K562 (cell line): ENCODE measurements around the gene ADAM23. TPM values are rescaled to one million over a fixed set of nuclear protein-coding genes. Genes with fewer than 3 reads are reported as not detected.

Experiments used
- ATAC-seq: fragments of 200-7000 bp; cut with Tn5 transposase; 3 replicates; pipeline ENCODE4 v1.9.1; 2020; ENCODE audit warnings: moderate library complexity
- BruUV-seq: library from RNA; stranded (reverse); fragments of 400-500 nt; replicated peaks from 2 replicates; lab custom pipeline; 2021; lab: Mats Ljungman, UMichigan
- CTCF ChIA-PET: fragments of 300-600 bp; formaldehyde crosslinking; extraction: SDS; loops from one replicate; lab custom pipeline; 2021; ENCODE audit warnings: low intra/inter-chr PET ratio; lab: Yijun Ruan, JAX
- POLR2A ChIA-PET: fragments of 300-600, 350-650 bp; sonication (Branson Sonifier 250); formaldehyde crosslinking; extraction: SDS; loops from one replicate; lab custom pipeline; 2021; ENCODE audit warnings: antibody characterized with exemption, inconsistent platforms; lab: Yijun Ruan, JAX
- DNase-seq, 4 experiments: peaks; one replicate each; pipeline versions ENCODE4 v3.0.0 to v3.0.0-alpha.2; 2011 to 2018; ENCODE audit warnings: low spot score in 3 of 4, mixed read lengths in 3 of 4; ENCODE audit errors: extremely low read depth in 1 of 4
- FAIRE-seq: peaks from 2 replicates; lab custom pipeline; 2011; peaks lifted over from hg19 to GRCh38; lab: Jason Lieb, UNC
- H2AFZ ChIP-seq: 2 replicates; pipeline ENCODE4 v1.6.0; 2011; ENCODE audit warnings: low read depth, low read length, control low read depth, inconsistent platforms
- H3K27ac ChIP-seq: fragments of 200-600 bp; 3 replicates; pipeline ENCODE4 v1.8.0; 2011; ENCODE audit warnings: low read depth, mild to moderate bottlenecking, control low read depth, inconsistent platforms, low read length, moderate library complexity, mixed read lengths; ENCODE audit errors: extremely low read depth
- H3K27me3 ChIP-seq, 2 experiments: fragments of 300-600 bp in 1 of 2; 2 replicates in 1 of 2; 3 replicates in 1 of 2; pipeline versions ENCODE4 v1.6.0 to v1.8.0; 2011; ENCODE audit warnings: inconsistent platforms in 2 of 2, low read length in 2 of 2, mild to moderate bottlenecking in 1 of 2, mixed read lengths in 1 of 2, moderate library complexity in 1 of 2; ENCODE audit not compliant: control insufficient read depth in 2 of 2, insufficient read depth in 2 of 2
- H3K36me3 ChIP-seq: fragments of 300-600 bp; 3 replicates; pipeline ENCODE4 v1.8.0; 2011; ENCODE audit warnings: mild to moderate bottlenecking, low read length, inconsistent platforms; ENCODE audit not compliant: control insufficient read depth, insufficient read depth
- H3K4me1 ChIP-seq, 2 experiments: fragments of 200-600 bp in 1 of 2; replicated peaks in 1 of 2; 2 replicates in 1 of 2; 3 replicates in 1 of 2; pipeline versions ENCODE4 v1.5.1 to v1.8.0; 2011; ENCODE audit warnings: inconsistent platforms in 2 of 2, low read length in 2 of 2, mild to moderate bottlenecking in 1 of 2, mixed read lengths in 1 of 2, moderate library complexity in 1 of 2; ENCODE audit not compliant: control insufficient read depth in 2 of 2, insufficient read depth in 2 of 2
- H3K4me2 ChIP-seq: 2 replicates; pipeline ENCODE4 v1.6.1; 2011; ENCODE audit warnings: low read length, control low read depth, inconsistent platforms, mixed read lengths; ENCODE audit not compliant: insufficient read depth
- H3K4me3 ChIP-seq: fragments of 200-600 bp; sonication (generic), shearing (Covaris generic); 2 replicates; pipeline ENCODE4 v1.5.1; 2016; ENCODE audit warnings: control low read depth, inconsistent platforms
- H3K79me2 ChIP-seq: fragments of 200-600 bp; 3 replicates; pipeline ENCODE4 v1.8.0; 2011; ENCODE audit warnings: low read length, inconsistent platforms; ENCODE audit not compliant: control insufficient read depth, insufficient read depth
- H3K9ac ChIP-seq, 2 experiments: 2 replicates each; pipeline versions ENCODE4 v1.6.0 to v1.6.1; 2011; ENCODE audit warnings: low read depth in 2 of 2, low read length in 2 of 2, control low read depth in 1 of 2, inconsistent platforms in 1 of 2, mild to moderate bottlenecking in 1 of 2, mixed read lengths in 1 of 2; ENCODE audit not compliant: insufficient read depth in 1 of 2
- H3K9me1 ChIP-seq: one replicate; pipeline ENCODE4 v1.6.0; 2011; ENCODE audit warnings: inconsistent platforms, mild to moderate bottlenecking, low read length, moderate library complexity; ENCODE audit not compliant: control insufficient read depth, insufficient read depth
- H3K9me3 ChIP-seq: replicated peaks from 2 replicates; pipeline ENCODE4 v1.5.1; 2011; ENCODE audit warnings: low read depth, low read length, inconsistent platforms; ENCODE audit not compliant: control insufficient read depth, insufficient read depth
- H4K20me1 ChIP-seq: replicated peaks from 2 replicates; pipeline ENCODE4 v1.6.1; 2011; ENCODE audit warnings: low read length, inconsistent platforms, mixed read lengths; ENCODE audit not compliant: control insufficient read depth, insufficient read depth
- CCNT2 ChIP-seq: IDR thresholded peaks from 2 replicates; pipeline ENCODE4 v1.6.1; 2011; ENCODE audit warnings: borderline replicate concordance, low read depth, mild to moderate bottlenecking, moderate library complexity, mixed read lengths, low read length; ENCODE audit not compliant: insufficient read length; ENCODE audit errors: extremely low read depth
- PBX2 ChIP-seq, 2 experiments: IDR thresholded peaks in 1 of 2; conservative IDR thresholded peaks in 1 of 2; 2 replicates each; pipeline ENCODE4 v1.6.1; 2016; ENCODE audit warnings: low read depth in 2 of 2, mild to moderate bottlenecking in 1 of 2, missing compliant biosample characterization in 1 of 2, missing genetic modification characterization in 1 of 2, moderate library complexity in 1 of 2
- WGBS: fragments of 100-300 bp; shearing (Covaris generic); methylation state at CpG from one replicate; pipeline ENCODE4 v1.1.6; 2016; ENCODE audit warnings: low coverage, mixed read lengths; ENCODE audit not compliant: insufficient coverage; ENCODE audit errors: missing lambda C conversion rate; 5-methylcytosine and 5-hydroxymethylcytosine counted together
- in situ Hi-C: fragments of 300-500 bp; cut with MboI; formaldehyde crosslinking; loops from 4 replicates; pipeline ENCODE4 v1.15.0; 2018; ENCODE audit warnings: inconsistent platforms, mixed read lengths
- intact Hi-C: fragments of 100-400 bp; cut with micrococcal nuclease; formaldehyde crosslinking; loops from 2 replicates; pipeline ENCODE4 v1.14.2; 2022
- polyA plus RNA-seq, 8 experiments: library from polyadenylated mRNA; depleted of rRNA in 4 of 8; stranded (reverse) in 5 of 8; unstranded in 3 of 8; fragments of >200 nt; fragmentation: Nextera tagmentation in 2 of 8; fragmentation: Illumina TruSeq in 1 of 8; extraction: Ambion mirVana in 2 of 8; extraction: Trizol in 1 of 8; gene quantifications; 2 replicates each; pipeline versions ENCODE4 v1.2.1 to v1.2.3, GENCODE V29; 2011 to 2014; ENCODE audit warnings: inconsistent platforms in 1 of 8, missing spikeins in 1 of 8
- total RNA-seq, 7 experiments: library from RNA; depleted of rRNA in 6 of 7; stranded (reverse); fragments of >200 nt in 6 of 7; fragmentation: Illumina TruSeq in 2 of 7; extraction: Trizol in 2 of 7; gene quantifications; 2 replicates each; pipeline versions ENCODE4 v1.2.1 to v1.2.3, GENCODE V29; 2011 to 2021; ENCODE audit warnings: low replicate concordance in 1 of 7

The ADAM23 gene
- total and polyA plus RNA-seq, 9 of the 15 experiments (the other 6 are each of a cell fraction or from before 2014, with no cell fraction given): 0.02 TPM; not detected in 8

- no peaks in the 10 kb centered on the region for H3K79me2 ChIP-seq
- H3K4me3 ChIP-seq: no peak overlapping the region
- in situ Hi-C loops: no loop called here
- DNase-seq (no peak), ATAC-seq (no peak), FAIRE-seq (no peak)
- no peaks in the 10 kb centered on the region for H3K36me3 ChIP-seq
- no peak overlapping the region for H3K4me2 ChIP-seq
- CTCF ChIA-PET: interaction anchor here (0.5 kb wide), 1 partner anchor 391 kb away, joined by 5 read pairs; no protein-coding TSS in a partner anchor
- H4K20me1 ChIP-seq: no peaks in the 10 kb centered on the region
- no peak overlapping the region for H3K27ac ChIP-seq
- no TSS peak for BruUV-seq
- no peaks in the 10 kb centered on the region for H3K9me3 ChIP-seq
- H3K27me3 ChIP-seq: no peaks in the 10 kb centered on the region
- intact Hi-C loops: no loop called here
- no peaks in the 10 kb centered on the region for H3K9me1 ChIP-seq
- TF ChIP-seq CCNT2: no peak
- no peak for TF ChIP-seq PBX2 (CRISPR knock-in tag; IDR thresholded peaks at IDR 0.05; ENCODE audit: low read depth)
- TF ChIP-seq PBX2 (tag; conservative IDR thresholded peaks at IDR 0.05; ENCODE audit: low read depth): 0 out of 2 replicates have a peak, but pooled peaks have one; percentile 8
- H3K9ac ChIP-seq: no peak overlapping the region
- WGBS: 44% methylated on average over 2 of the region's 2 CpGs
- H2AFZ ChIP-seq: peak overlapping the region; percentile 62; the same call in 1 of the 2 replicates
- POLR2A ChIA-PET: no interaction called here
- peaks cover 0 to 5% of the 10 kb centered on the region in 2 experiments; a peak in 1 of 5 replicates for H3K4me1 ChIP-seq
These were observed 142.0 kb downstream of the ADAM23 start for GRCh38 chr2:206585335-206585734.
